C4-2B (cell line): ENCODE data around the gene ABHD2.

Experiments used
- H3K27ac ChIP-seq: fragments of 450-650 bp; 2 replicates; pipeline ENCODE4 v1.5.1; 2017
- ZFX ChIP-seq: fragments of 450-650 bp; IDR thresholded peaks from 2 replicates; pipeline ENCODE4 v1.6.1; 2017
- TF ChIP-seq, protein P1 (sequence below): fragments of 450-650 bp; conservative IDR thresholded peaks from 2 replicates; pipeline ENCODE4 v1.5.1; 2017; ENCODE audit warnings: mild to moderate bottlenecking

The ABHD2 gene

DNA sequence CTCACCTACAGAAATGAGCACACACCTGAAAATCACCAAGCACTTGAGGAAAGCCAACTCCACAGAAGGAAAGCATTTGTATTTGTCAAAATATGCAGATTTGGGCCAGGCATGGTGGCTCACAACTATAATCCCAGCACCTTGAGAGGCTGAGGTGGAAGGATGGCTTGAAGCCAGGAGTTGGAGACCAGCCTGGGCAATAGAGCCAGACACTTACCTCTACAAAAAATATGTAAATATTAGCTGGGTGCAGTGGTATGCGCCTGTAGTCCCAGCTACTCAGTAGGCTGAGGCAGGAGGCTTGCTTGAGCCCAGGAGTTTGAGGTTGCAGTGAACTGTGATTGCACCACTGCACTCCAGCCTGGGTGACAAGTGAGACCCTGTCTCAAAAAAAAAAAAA lies 120.8 kb downstream of the ABHD2 start:
- TF ChIP-seq, protein P1, sequence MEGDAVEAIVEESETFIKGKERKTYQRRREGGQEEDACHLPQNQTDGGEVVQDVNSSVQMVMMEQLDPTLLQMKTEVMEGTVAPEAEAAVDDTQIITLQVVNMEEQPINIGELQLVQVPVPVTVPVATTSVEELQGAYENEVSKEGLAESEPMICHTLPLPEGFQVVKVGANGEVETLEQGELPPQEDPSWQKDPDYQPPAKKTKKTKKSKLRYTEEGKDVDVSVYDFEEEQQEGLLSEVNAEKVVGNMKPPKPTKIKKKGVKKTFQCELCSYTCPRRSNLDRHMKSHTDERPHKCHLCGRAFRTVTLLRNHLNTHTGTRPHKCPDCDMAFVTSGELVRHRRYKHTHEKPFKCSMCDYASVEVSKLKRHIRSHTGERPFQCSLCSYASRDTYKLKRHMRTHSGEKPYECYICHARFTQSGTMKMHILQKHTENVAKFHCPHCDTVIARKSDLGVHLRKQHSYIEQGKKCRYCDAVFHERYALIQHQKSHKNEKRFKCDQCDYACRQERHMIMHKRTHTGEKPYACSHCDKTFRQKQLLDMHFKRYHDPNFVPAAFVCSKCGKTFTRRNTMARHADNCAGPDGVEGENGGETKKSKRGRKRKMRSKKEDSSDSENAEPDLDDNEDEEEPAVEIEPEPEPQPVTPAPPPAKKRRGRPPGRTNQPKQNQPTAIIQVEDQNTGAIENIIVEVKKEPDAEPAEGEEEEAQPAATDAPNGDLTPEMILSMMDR: no peak
- TF ChIP-seq ZFX: no peak
- H3K27ac ChIP-seq: no peak overlapping the region

DNA sequence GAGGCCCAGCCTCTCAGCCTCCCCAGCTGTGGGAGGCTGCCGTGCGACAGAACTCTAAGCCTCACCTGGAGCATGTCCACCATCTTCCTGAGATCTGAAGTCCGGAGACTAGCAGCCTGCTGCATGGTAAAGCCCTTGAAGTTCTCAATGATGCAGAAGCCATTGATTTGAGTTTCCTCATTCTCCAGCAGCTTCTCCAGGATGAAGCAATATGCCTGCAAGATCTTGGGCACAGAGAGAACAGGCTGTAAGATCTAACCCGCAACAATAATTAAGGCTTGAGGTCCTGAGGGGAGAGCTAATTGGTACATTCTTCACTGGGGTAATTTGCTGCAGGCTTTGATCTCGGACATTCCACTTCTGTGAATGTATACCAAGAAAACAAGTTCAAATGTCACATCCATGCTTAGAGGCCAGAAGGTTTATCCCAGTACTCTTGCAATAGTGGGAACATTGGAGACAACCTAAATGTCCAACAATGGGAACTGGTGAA lies 123.5 kb downstream of the ABHD2 start:
- no peak overlapping the region for H3K27ac ChIP-seq
- TF ChIP-seq, protein P1: no peak
- TF ChIP-seq ZFX: no peak

DNA sequence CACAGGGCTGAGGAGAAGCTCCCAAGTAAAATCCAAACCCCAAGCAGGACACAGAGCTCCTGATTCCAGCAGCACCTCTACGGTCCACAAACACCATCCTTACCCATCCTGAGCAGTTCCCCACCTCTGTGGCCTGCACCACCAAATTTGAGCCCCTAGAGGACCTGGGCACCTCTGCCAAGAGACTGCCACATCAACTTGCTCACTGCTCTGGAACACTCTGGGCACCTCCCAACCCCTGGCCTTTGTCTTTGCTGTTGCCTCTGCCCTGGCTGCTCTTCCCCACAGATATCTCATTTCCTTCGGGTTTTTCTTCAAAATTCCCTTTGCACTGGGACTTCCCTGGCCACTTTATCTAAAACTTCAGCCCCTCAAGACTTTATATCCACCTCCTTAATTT lies 127.4 kb downstream of the ABHD2 start:
- TF ChIP-seq, protein P1: no peak
- no peak for TF ChIP-seq ZFX
- no peak overlapping the region for H3K27ac ChIP-seq

DNA sequence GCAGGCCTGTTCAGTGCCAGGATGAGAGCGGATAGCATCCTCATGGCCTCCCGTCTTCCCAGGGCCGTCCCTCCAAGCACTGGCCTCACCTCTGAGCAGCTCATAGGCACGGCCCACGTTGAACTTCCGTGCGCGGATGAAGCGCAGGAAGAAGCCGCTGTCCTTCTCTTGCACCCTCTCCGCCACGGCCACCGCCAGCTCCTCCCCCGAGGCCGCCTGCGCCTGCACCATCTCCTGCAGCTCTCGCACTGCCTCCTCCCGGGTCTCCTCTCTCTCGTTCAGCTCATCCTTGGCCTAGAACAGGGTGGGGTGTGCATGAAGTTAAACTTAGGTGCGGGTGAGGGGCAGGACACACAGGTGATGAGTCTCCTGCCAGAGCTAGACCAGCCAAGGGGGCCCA lies 128.8 kb downstream of the ABHD2 start:
- no peak overlapping the region for H3K27ac ChIP-seq
- no peak for TF ChIP-seq ZFX
- TF ChIP-seq, protein P1: no peak

DNA sequence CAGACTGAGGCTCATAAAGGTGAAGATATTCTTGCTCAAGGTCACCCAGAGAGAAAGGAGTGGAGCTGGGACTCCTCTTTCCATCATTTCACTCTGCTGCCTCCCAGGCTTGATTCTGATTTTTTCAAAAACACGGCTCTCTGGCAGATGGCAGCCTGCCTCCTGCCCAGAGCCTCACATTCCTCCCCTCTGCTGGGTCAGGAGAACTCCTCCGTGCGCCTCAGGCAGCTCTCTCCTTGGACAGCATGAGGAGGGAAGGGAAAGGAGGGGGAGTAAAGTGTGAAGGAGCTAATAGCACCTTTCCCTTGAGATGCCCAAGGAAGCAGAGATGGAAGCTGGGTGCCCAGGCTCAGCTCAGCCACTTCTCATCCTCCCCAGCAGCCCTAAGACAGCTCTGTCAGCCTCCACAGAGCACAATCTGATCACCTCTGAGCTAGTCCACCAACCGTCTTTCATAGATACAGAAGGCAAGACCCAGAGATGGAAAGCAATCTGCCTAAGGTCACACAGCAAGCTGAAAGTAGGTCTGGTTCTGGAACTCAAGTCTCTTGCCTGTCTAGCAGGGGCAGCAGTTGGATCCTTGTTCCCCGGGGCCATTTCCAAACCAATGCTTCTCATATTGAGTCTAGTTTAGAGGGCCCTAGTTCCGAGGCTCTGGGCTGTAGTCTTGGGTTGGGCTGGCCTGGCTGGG lies 129.6 kb downstream of the ABHD2 start:
- no peak overlapping the region for H3K27ac ChIP-seq
- no peak for TF ChIP-seq ZFX
- TF ChIP-seq, protein P1: no peak

DNA sequence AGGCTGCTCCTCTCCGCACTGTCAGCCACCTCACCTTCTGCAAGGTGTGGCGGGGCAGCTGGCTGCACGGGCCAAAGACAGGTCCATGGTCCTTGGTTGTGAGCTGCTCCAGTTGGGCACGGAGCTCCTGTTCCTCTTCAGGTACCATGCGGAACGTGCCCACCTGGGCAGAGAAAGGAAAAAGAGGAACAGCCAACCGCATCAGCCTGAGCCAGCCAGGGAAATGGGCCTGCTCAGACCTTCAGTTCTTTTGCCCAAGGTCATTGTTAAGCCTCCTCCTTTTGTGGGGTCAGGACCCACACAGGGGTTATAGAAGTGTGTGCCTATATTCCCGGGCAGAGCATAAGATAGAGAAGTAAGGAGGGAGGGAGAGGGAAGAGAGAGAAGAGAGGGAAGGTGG lies 130.3 kb downstream of the ABHD2 start:
- H3K27ac ChIP-seq: no peak overlapping the region
- no peak for TF ChIP-seq ZFX
- TF ChIP-seq, protein P1: no peak

DNA sequence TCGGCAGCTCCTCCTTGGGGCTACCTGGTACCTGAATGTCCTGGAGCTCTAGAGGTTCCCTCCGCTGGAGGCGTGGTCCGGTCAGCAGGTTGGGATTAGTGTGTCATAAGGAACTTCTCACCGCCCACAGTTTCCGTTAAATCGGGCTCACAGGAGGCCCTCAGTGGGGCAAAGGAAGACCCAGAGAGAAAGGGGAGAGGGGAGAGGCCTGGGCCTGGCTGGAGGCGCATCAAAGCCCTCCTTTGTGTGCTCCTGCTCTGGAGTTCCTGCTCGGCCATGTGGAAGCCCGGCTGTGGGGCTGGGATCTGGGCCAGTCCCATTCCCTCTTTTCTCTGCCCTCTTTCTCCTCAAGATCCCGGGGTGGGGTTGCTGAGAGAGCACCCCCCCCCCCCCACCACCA lies 133.3 kb downstream of the ABHD2 start, which contains the start of gene RLBP1:
Gene RLBP1, minus strand, starts transcription at position 37 of the 400 bp plus-strand sequence. CDS start 2,604 bp downstream, outside the sequence.
- TF ChIP-seq, protein P1: no peak
- TF ChIP-seq ZFX: no peak
- no peak within 1 kb of the TSS for H3K27ac ChIP-seq
